ENCODE data around the gene TESMIN.

TESMIN gene

GRCh38 chr11:68707527-68707926 is 43.8 kb downstream of the TESMIN start:
- no peak for DNase-seq

- DNase-seq = no peak
These were observed 46.4 kb downstream of the TESMIN start for GRCh38 chr11:68704887-68705286.

GRCh38 chr11:68698993-68699392 is 52.3 kb downstream of the TESMIN start:
- DNase-seq = no peak

GRCh38 chr11:68695531-68695930 is 55.8 kb downstream of the TESMIN start:
- DNase-seq = no peak

GRCh38 chr11:68694431-68695297 is 56.7 kb downstream of the TESMIN start:
- DNase-seq = no peak

GRCh38 chr11:68693484-68693882 is 57.8 kb downstream of the TESMIN start:
- DNase-seq = no peak

- no peak for DNase-seq
These were observed 58.3 kb downstream of the TESMIN start for GRCh38 chr11:68692871-68693483.

- no peak for DNase-seq
These were observed 59.2 kb downstream of the TESMIN start for GRCh38 chr11:68692115-68692514.

- DNase-seq = no peak
These were observed 59.9 kb downstream of the TESMIN start for GRCh38 chr11:68691402-68691784.

GRCh38 chr11:68690671-68691401 is 60.5 kb downstream of the TESMIN start:
- no peak for DNase-seq

- no peak for DNase-seq
These were observed 61.3 kb downstream of the TESMIN start for GRCh38 chr11:68689737-68690625.

GRCh38 chr11:68688881-68689280 is 62.4 kb downstream of the TESMIN start:
- DNase-seq = no peak

- DNase-seq = no peak
These were observed 63.3 kb downstream of the TESMIN start for GRCh38 chr11:68687986-68688385.

GRCh38 chr11:68687311-68687710 is 64.0 kb downstream of the TESMIN start:
- no peak for DNase-seq

GRCh38 chr11:68686486-68686885 is 64.8 kb downstream of the TESMIN start:
- no peak for DNase-seq

- no peak for DNase-seq
These were observed 65.5 kb downstream of the TESMIN start for GRCh38 chr11:68685656-68686380.

GRCh38 chr11:68684385-68685356 is 66.6 kb downstream of the TESMIN start, which contains the start of gene GAL:
Gene GAL (plus strand): TSS chr11:68684544. CDS start chr11:68684924, 380 bp downstream.
- no peak for DNase-seq

GRCh38 chr11:68683536-68684384 is 67.6 kb downstream of the TESMIN start:
- DNase-seq = no peak

GRCh38 chr11:68683121-68683520 is 68.2 kb downstream of the TESMIN start:
- no peak for DNase-seq

GRCh38 chr11:68682531-68682961 is 68.8 kb downstream of the TESMIN start:
- no peak for DNase-seq
